ENCODE measurements around the gene EVC. TPM values are rescaled to one million over a fixed set of nuclear protein-coding genes. Genes with fewer than 3 reads are reported as not detected.

Gene EVC
- total and polyA plus RNA-seq, 2 of the 4 experiments (the other 2 are of a cell fraction), result 16.8 to 18.9 TPM

DNA sequence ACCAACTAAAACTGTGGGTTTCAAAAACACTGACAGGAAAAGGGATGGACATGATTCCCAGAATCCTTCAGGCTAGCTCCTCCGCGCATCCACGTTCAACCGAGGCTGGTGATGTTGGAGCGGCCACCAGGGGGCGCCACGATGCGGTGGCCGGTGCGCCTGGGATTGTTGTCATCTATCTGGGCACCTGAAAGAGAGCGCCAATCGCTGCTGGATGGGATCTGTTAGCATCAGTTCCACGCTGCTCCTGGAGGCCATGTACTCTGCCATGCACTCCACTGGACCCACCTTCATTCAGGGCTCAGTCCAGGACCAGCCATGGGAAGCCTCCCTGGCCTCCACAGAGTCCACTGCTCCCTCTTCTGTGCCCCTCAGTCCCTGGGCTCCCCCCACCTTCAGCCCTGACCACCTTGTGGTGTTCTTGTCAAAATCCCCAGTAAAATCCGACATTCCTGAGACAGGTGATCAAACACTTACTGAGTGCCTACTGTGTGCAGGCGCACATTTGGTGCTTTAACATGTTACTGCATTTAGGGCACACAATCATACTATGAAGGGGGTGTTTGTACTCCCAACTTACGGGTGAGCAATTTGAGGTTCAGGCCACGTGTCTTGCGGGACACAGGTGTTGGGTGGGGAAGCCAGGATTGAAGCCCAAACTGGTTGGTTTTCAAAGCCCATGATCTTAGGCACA, 110.8 kb downstream of the EVC start:
- H3K36me3 ChIP-seq (ENCODE audit: control insufficient read depth, insufficient read depth, low read length), result peaks cover 56% of the 10 kb centered on the region

More for the DNA sequence above, 110.8 kb downstream of the EVC start:
- H2AK5ac ChIP-seq (ENCODE audit: low read depth, low read length), result no peak overlapping the region
- no peak overlapping the region for H3K18ac ChIP-seq (ENCODE audit: low read depth, low read length)
- H3K79me1 ChIP-seq (ENCODE audit: low read depth in 1 of 2, low read length in 2 of 2), result peaks cover 3 to 13% of the 10 kb centered on the region in 2 experiments; a peak in 2 of 4 replicates
- no peaks in the 10 kb centered on the region for H3K27me3 ChIP-seq (ENCODE audit: control insufficient read depth, insufficient read depth, low read length)
- no peak overlapping the region for H3K27ac ChIP-seq (ENCODE audit: insufficient read depth, low read length)
- dilution Hi-C loops (cut with HindIII; ENCODE audit: low sequenced_read_pairs, unreplicated experiment) (no loop called here), intact Hi-C loops (cut with micrococcal nuclease) (loop anchor here (10.0 kb wide), 1 partner anchor 437 kb away; no protein-coding TSS in a partner anchor), in situ Hi-C loops (cut with MboI; ENCODE audit: low sequenced_read_pairs) (no loop called here)
- no peak overlapping the region for H3K23ac ChIP-seq (ENCODE audit: low read depth, low read length)
- no peak for ATAC-seq (ENCODE audit: low read depth)
- no peak overlapping the region for H2AK9ac ChIP-seq (replicated peaks; ENCODE audit: low read depth, low read length, poor library complexity)
- TF ChIP-seq CEBPB (IDR thresholded peaks at IDR 0.05; ENCODE audit: low read depth, low read length), result no peak
- TF ChIP-seq ELK1 (IDR thresholded peaks at IDR 0.05; ENCODE audit: borderline replicate concordance, low read depth, low read length), result no peak
- TF ChIP-seq RAD21 (IDR thresholded peaks at IDR 0.05; ENCODE audit: low read length), result 0 out of 2 replicates have a peak, but pooled peaks have one; percentile 5
- no peak for TF ChIP-seq CHD1 (IDR thresholded peaks at IDR 0.05; ENCODE audit: low read depth, low read length)
- TF ChIP-seq MAZ (IDR thresholded peaks at IDR 0.05; ENCODE audit: borderline replicate concordance, low read depth, low read length), result no peak
- TF ChIP-seq, protein P1, sequence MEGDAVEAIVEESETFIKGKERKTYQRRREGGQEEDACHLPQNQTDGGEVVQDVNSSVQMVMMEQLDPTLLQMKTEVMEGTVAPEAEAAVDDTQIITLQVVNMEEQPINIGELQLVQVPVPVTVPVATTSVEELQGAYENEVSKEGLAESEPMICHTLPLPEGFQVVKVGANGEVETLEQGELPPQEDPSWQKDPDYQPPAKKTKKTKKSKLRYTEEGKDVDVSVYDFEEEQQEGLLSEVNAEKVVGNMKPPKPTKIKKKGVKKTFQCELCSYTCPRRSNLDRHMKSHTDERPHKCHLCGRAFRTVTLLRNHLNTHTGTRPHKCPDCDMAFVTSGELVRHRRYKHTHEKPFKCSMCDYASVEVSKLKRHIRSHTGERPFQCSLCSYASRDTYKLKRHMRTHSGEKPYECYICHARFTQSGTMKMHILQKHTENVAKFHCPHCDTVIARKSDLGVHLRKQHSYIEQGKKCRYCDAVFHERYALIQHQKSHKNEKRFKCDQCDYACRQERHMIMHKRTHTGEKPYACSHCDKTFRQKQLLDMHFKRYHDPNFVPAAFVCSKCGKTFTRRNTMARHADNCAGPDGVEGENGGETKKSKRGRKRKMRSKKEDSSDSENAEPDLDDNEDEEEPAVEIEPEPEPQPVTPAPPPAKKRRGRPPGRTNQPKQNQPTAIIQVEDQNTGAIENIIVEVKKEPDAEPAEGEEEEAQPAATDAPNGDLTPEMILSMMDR (conservative IDR thresholded peaks at IDR 0.05; ENCODE audit: low read depth, low read length), result peak; percentile 46
- H3K4me1 ChIP-seq (ENCODE audit: control insufficient read depth, insufficient read depth, low read length), result no peaks in the 10 kb centered on the region
- ChIA-PET CTCF (interaction anchor here (0.6 to 0.8 kb wide), 2 partner anchors 9 to 18 kb away, joined by 3 to 5 read pairs; no protein-coding TSS in a partner anchor), POLR2A (ENCODE audit: unreplicated experiment) (interaction anchor here (0.6 kb wide), 1 partner anchor 89 kb away, joined by 7 read pairs; no protein-coding TSS in a partner anchor)
- no peak overlapping the region for H3K4ac ChIP-seq (ENCODE audit: low read depth, low read length)
- no TSS peak for BruUV-seq (replicated peaks)
- H3K4me2 ChIP-seq (ENCODE audit: low read depth, low read length), result no peak overlapping the region
- no peak overlapping the region for H3K14ac ChIP-seq (replicated peaks; ENCODE audit: low read depth, low read length)
- H2BK120ac ChIP-seq (ENCODE audit: low read depth, low read length), result no peak overlapping the region
- H3K9me3 ChIP-seq (ENCODE audit: control insufficient read depth, insufficient read depth, low read length), result no peaks in the 10 kb centered on the region
- DNase-seq, result no peak
- H3K56ac ChIP-seq (ENCODE audit: extremely low read depth, insufficient read depth, low read length), result no peak overlapping the region
- H4K91ac ChIP-seq (ENCODE audit: insufficient read depth, low read depth, low read length), result no peak overlapping the region
- H4K8ac ChIP-seq (ENCODE audit: low read depth in 2 of 2, low read length in 2 of 2), result no peak overlapping the region
- H3K9ac ChIP-seq (ENCODE audit: low read depth, low read length), result no peak overlapping the region
- no peak overlapping the region for H2AFZ ChIP-seq (replicated peaks; ENCODE audit: low read length, poor library complexity)
- WGBS, 2 experiments (ENCODE audit: extremely low coverage in 2 of 2, insufficient read length in 1 of 2), result 62% methylated on average over 7 of the region's 18 CpGs; no CpG with 5 or more reads in 1 of the 2 experiments
- H2BK20ac ChIP-seq (ENCODE audit: low read depth, low read length), result no peak overlapping the region
- no peak overlapping the region for H2BK5ac ChIP-seq (ENCODE audit: low read depth, low read length, poor library complexity, severe bottlenecking)
- no peak overlapping the region for H3K4me3 ChIP-seq (ENCODE audit: insufficient read depth, low read depth, low read length)
- H3K9me1 ChIP-seq (ENCODE audit: insufficient read depth, low read length), result peaks cover 8% of the 10 kb centered on the region; the same call in 1 of the 2 replicates
- no peak overlapping the region for H2BK15ac ChIP-seq (ENCODE audit: low read depth, low read length)
- H4K5ac ChIP-seq (ENCODE audit: low read depth, low read length), result no peak overlapping the region
- H4K20me1 ChIP-seq (ENCODE audit: insufficient read depth, low read length), result peaks cover 9% of the 10 kb centered on the region; the same call in 1 of the 2 replicates

Measured in IMR-90 (cell line).